Mesenteric fat pad (tissue), 1 donor: ENCODE data around the gene ZNF385B. TPM values are rescaled to one million over a fixed set of nuclear protein-coding genes. Genes with fewer than 3 reads are reported as not detected.
"Not testable (repeated sequence)": the region's sequence is repeated elsewhere in the genome, so short reads cannot be mapped to it uniquely, and the experiment has no call there.

ENCODE experiments used
- DNase-seq: peaks from one replicate; pipeline ENCODE4 v3.0.0-alpha.2; 2020; ENCODE audit warnings: low spot score
- total RNA-seq: library from RNA; stranded (reverse); fragmentation: NEBNext Ultra II Directional; extraction: Animal tissue kit (Norgen Biotek cat#: 25700); gene quantifications from one replicate; pipeline ENCODE4 v1.2.1, GENCODE V29; 2021
- donor health status: DM: yes; HTN: yes; CAD: no.

ZNF385B gene
- total RNA-seq, 1 donor from 2014 or later, result 0.39 TPM

- DNase-seq, result no peak
Observed at GRCh38 chr2:179512281-179513035, 349.0 kb downstream of the ZNF385B start.

GRCh38 chr2:179511105-179511789 lies 350.2 kb downstream of the ZNF385B start:
- DNase-seq, result no peak

- no peak for DNase-seq
Observed at GRCh38 chr2:179495315-179495714, 366.1 kb downstream of the ZNF385B start.

- DNase-seq, result no peak
Observed at GRCh38 chr2:179488563-179488962, 372.8 kb downstream of the ZNF385B start.

- no peak for DNase-seq
Observed at GRCh38 chr2:179487010-179487731, 374.2 kb downstream of the ZNF385B start.

GRCh38 chr2:179483131-179483530 lies 378.3 kb downstream of the ZNF385B start:
- no peak for DNase-seq

GRCh38 chr2:179479947-179480346 lies 381.5 kb downstream of the ZNF385B start:
- no peak for DNase-seq

GRCh38 chr2:179478771-179479170 lies 382.6 kb downstream of the ZNF385B start:
- no peak for DNase-seq

- no peak for DNase-seq
Observed at GRCh38 chr2:179470992-179471391, 390.4 kb downstream of the ZNF385B start.

- no peak for DNase-seq
Observed at GRCh38 chr2:179470089-179470488, 391.3 kb downstream of the ZNF385B start.

GRCh38 chr2:179467960-179468359 lies 393.5 kb downstream of the ZNF385B start:
- no peak for DNase-seq

- no peak for DNase-seq
Observed at GRCh38 chr2:179467111-179467510, 394.3 kb downstream of the ZNF385B start.

GRCh38 chr2:179461420-179461819 lies 400.0 kb downstream of the ZNF385B start:
- DNase-seq, result no peak

GRCh38 chr2:179460181-179460929 lies 401.1 kb downstream of the ZNF385B start:
- DNase-seq, result no peak

- DNase-seq, result not testable (repeated sequence)
Observed at GRCh38 chr2:179458113-179458512, 403.3 kb downstream of the ZNF385B start.

- DNase-seq, result no peak
Observed at GRCh38 chr2:179455824-179456223, 405.6 kb downstream of the ZNF385B start.

GRCh38 chr2:179455172-179455524 lies 406.3 kb downstream of the ZNF385B start:
- no peak for DNase-seq

- no peak for DNase-seq
Observed at GRCh38 chr2:179454443-179455171, 406.8 kb downstream of the ZNF385B start.

- DNase-seq, result no peak
Observed at GRCh38 chr2:179449010-179449409, 412.4 kb downstream of the ZNF385B start.

GRCh38 chr2:179447839-179448447 lies 413.5 kb downstream of the ZNF385B start:
- DNase-seq, result no peak
